IMR-90 (cell line): ENCODE measurements around the gene TENM4. TPM values are rescaled to one million over a fixed set of nuclear protein-coding genes. Genes with fewer than 3 reads are reported as not detected.

Source experiments
- ATAC-seq: fragments of 200-7000 bp; cut with Tn5 transposase; 2 replicates; pipeline ENCODE4 v1.9.1; 2020; ENCODE audit warnings: low read depth, mild to moderate bottlenecking, moderate library complexity
- BruUV-seq: library from RNA; stranded (reverse); fragments of 400-500 nt; replicated peaks from 2 replicates; lab custom pipeline; 2021; lab: Mats Ljungman, UMichigan
- CTCF ChIA-PET: fragments of 300-600 bp; formaldehyde crosslinking; extraction: SDS; loops from one replicate; lab custom pipeline; 2021; ENCODE audit warnings: antibody characterized with exemption; lab: Yijun Ruan, JAX
- POLR2A ChIA-PET: fragments of 300-600 bp; sonication (Branson Sonifier 250); formaldehyde crosslinking; loops from one replicate; lab custom pipeline; 2022; ENCODE audit warnings: antibody characterized with exemption; ENCODE audit not compliant: unreplicated experiment; lab: Charles Lee
- DNase-seq: peaks from one replicate; pipeline ENCODE4 v3.0.0; 2013
- H2AFZ ChIP-seq: replicated peaks from 2 replicates; pipeline ENCODE3; 2013; ENCODE audit warnings: low read length, mild to moderate bottlenecking; ENCODE audit not compliant: poor library complexity
- H2AK5ac ChIP-seq: 2 replicates; pipeline ENCODE4 v1.6.1; 2013; ENCODE audit warnings: low read depth, low read length, inconsistent platforms
- H2AK9ac ChIP-seq: replicated peaks from 2 replicates; pipeline ENCODE3; 2013; ENCODE audit warnings: mild to moderate bottlenecking, low read depth, low read length, moderate library complexity; ENCODE audit not compliant: poor library complexity
- H2BK120ac ChIP-seq: 2 replicates; pipeline ENCODE4 v1.6.1; 2013; ENCODE audit warnings: low read depth, low read length, inconsistent platforms
- H2BK15ac ChIP-seq: 3 replicates; pipeline ENCODE4 v1.6.1; 2013; ENCODE audit warnings: low read depth, low read length, inconsistent platforms
- H2BK20ac ChIP-seq: 2 replicates; pipeline ENCODE4 v1.6.1; 2013; ENCODE audit warnings: low read depth, mild to moderate bottlenecking, inconsistent platforms, low read length, moderate library complexity
- H2BK5ac ChIP-seq: 2 replicates; pipeline ENCODE4 v1.6.1; 2013; ENCODE audit warnings: mild to moderate bottlenecking, low read depth, low read length, inconsistent platforms; ENCODE audit not compliant: poor library complexity, severe bottlenecking
- H3K14ac ChIP-seq: replicated peaks from 2 replicates; pipeline ENCODE4 v1.6.1; 2013; ENCODE audit warnings: low read depth, low read length, inconsistent platforms
- H3K18ac ChIP-seq: 2 replicates; pipeline ENCODE4 v1.6.1; 2013; ENCODE audit warnings: low read depth, low read length, control low read depth
- H3K23ac ChIP-seq: 2 replicates; pipeline ENCODE4 v1.6.1; 2013; ENCODE audit warnings: low read depth, low read length, inconsistent platforms
- H3K27ac ChIP-seq: 2 replicates; pipeline ENCODE4 v1.5.1; 2013; ENCODE audit warnings: mild to moderate bottlenecking, control low read depth, low read length; ENCODE audit not compliant: insufficient read depth
- H3K27me3 ChIP-seq: 2 replicates; pipeline ENCODE4 v1.6.1; 2013; ENCODE audit warnings: low read length; ENCODE audit not compliant: control insufficient read depth, insufficient read depth
- H3K36me3 ChIP-seq: 2 replicates; pipeline ENCODE4 v1.6.1; 2013; ENCODE audit warnings: low read length, mixed read lengths; ENCODE audit not compliant: control insufficient read depth, insufficient read depth
- H3K4ac ChIP-seq: 2 replicates; pipeline ENCODE4 v1.6.1; 2013; ENCODE audit warnings: low read depth, low read length, inconsistent platforms
- H3K4me1 ChIP-seq: 2 replicates; pipeline ENCODE4 v1.6.1; 2013; ENCODE audit warnings: low read length, mixed read lengths; ENCODE audit not compliant: control insufficient read depth, insufficient read depth
- H3K4me2 ChIP-seq: 2 replicates; pipeline ENCODE4 v1.6.1; 2013; ENCODE audit warnings: low read depth, mild to moderate bottlenecking, control low read depth, low read length, moderate library complexity
- H3K4me3 ChIP-seq: 2 replicates; pipeline ENCODE4 v1.5.1; 2013; ENCODE audit warnings: low read depth, mild to moderate bottlenecking, control low read depth, low read length, moderate library complexity; ENCODE audit not compliant: insufficient read depth
- H3K56ac ChIP-seq: 2 replicates; pipeline ENCODE4 v1.6.1; 2013; ENCODE audit warnings: low read length, inconsistent platforms; ENCODE audit not compliant: insufficient read depth; ENCODE audit errors: extremely low read depth
- H3K79me1 ChIP-seq, 2 experiments: 2 replicates each; pipeline ENCODE4 v1.6.1; 2013; ENCODE audit warnings: low read length in 2 of 2, inconsistent platforms in 1 of 2, low read depth in 1 of 2
- H3K9ac ChIP-seq: 2 replicates; pipeline ENCODE4 v1.6.1; 2013; ENCODE audit warnings: low read depth, low read length, control low read depth
- H3K9me1 ChIP-seq: 2 replicates; pipeline ENCODE4 v1.6.1; 2013; ENCODE audit warnings: low read length, inconsistent platforms; ENCODE audit not compliant: insufficient read depth
- H3K9me3 ChIP-seq: 2 replicates; pipeline ENCODE4 v1.6.1; 2013; ENCODE audit warnings: low read length; ENCODE audit not compliant: control insufficient read depth, insufficient read depth
- H4K20me1 ChIP-seq: 2 replicates; pipeline ENCODE4 v1.6.1; 2013; ENCODE audit warnings: low read length, inconsistent platforms; ENCODE audit not compliant: insufficient read depth
- H4K5ac ChIP-seq: 2 replicates; pipeline ENCODE4 v1.6.1; 2013; ENCODE audit warnings: mild to moderate bottlenecking, low read depth, low read length, control low read depth
- H4K8ac ChIP-seq, 2 experiments: 2 replicates each; pipeline ENCODE4 v1.6.1; 2013; ENCODE audit warnings: low read depth in 2 of 2, low read length in 2 of 2, control low read depth in 1 of 2, inconsistent platforms in 1 of 2
- H4K91ac ChIP-seq: 2 replicates; pipeline ENCODE4 v1.6.1; 2013; ENCODE audit warnings: low read depth, low read length, inconsistent platforms; ENCODE audit not compliant: insufficient read depth
- CEBPB ChIP-seq: IDR thresholded peaks from 2 replicates; pipeline ENCODE4 v1.6.1; 2012; ENCODE audit warnings: low read depth, low read length, improper control_type of control experiment
- CHD1 ChIP-seq: IDR thresholded peaks from 2 replicates; pipeline ENCODE4 v1.6.1; 2012; ENCODE audit warnings: low read depth, low read length, improper control_type of control experiment
- FOS ChIP-seq: fragments of 150-350 bp; IDR thresholded peaks from 2 replicates; pipeline ENCODE4 v1.6.1; 2016; ENCODE audit warnings: low read depth, low read length
- NFE2L2 ChIP-seq: fragments of 150-350 bp; IDR thresholded peaks from 2 replicates; pipeline ENCODE4 v1.6.1; 2016; ENCODE audit warnings: low read depth, mild to moderate bottlenecking, low read length
- POLR2A ChIP-seq: IDR thresholded peaks from 2 replicates; pipeline ENCODE4 v1.6.1; 2012; ENCODE audit warnings: mild to moderate bottlenecking, low read depth, low read length
- RFX5 ChIP-seq: IDR thresholded peaks from 2 replicates; pipeline ENCODE4 v1.8.0; 2012; ENCODE audit warnings: low read depth, mild to moderate bottlenecking, low read length, moderate library complexity
- WGBS, 2 experiments: methylation state at CpG; one replicate each; pipeline versions ENCODE4 v1.1.5 to v1.1.7; 2013; ENCODE audit warnings: missing lambda C conversion rate in 2 of 2; ENCODE audit not compliant: insufficient read length in 1 of 2; ENCODE audit errors: extremely low coverage in 2 of 2; 5-methylcytosine and 5-hydroxymethylcytosine counted together
- dilution Hi-C: fragments of 300-500 bp; cut with HindIII; formaldehyde crosslinking; loops from one replicate; pipeline ENCODE4 v1.14.3; 2018; ENCODE audit warnings: low sequenced_read_pairs; ENCODE audit not compliant: unreplicated experiment
- in situ Hi-C: fragments of 300-500 bp; cut with MboI; formaldehyde crosslinking; loops from 3 replicates; pipeline ENCODE4 v1.14.3; 2019; ENCODE audit warnings: low sequenced_read_pairs, inconsistent platforms, mixed read lengths
- intact Hi-C: fragments of 100-400 bp; cut with micrococcal nuclease; formaldehyde crosslinking; loops from 2 replicates; pipeline ENCODE4 v1.10.0; 2022
- polyA plus RNA-seq, 3 experiments: library from polyadenylated mRNA; depleted of rRNA; stranded (reverse); fragments of >200 nt; gene quantifications; 2 replicates each; pipeline ENCODE4 v1.2.3, GENCODE V29; 2012; ENCODE audit warnings: low replicate concordance in 1 of 3
- total RNA-seq: library from RNA; depleted of rRNA; stranded (reverse); fragments of >200 nt; gene quantifications from 2 replicates; pipeline ENCODE4 v1.2.3, GENCODE V29; 2012
- TF ChIP-seq, protein P1 (sequence below): fragments of 150-350 bp; IDR thresholded peaks from 2 replicates; pipeline ENCODE4 v1.6.1; 2016; ENCODE audit warnings: low read depth, mild to moderate bottlenecking, low read length, moderate library complexity, borderline replicate concordance
- TF ChIP-seq, protein P2 (sequence below): fragments of 150-350 bp; IDR thresholded peaks from 2 replicates; pipeline ENCODE4 v1.6.1; 2017; ENCODE audit warnings: mild to moderate bottlenecking, antibody characterized with exemption, low read length, low read depth

The TENM4 gene
- total and polyA plus RNA-seq, 2 of the 4 experiments (the other 2 are of a cell fraction): 7.4 to 9.0 TPM

DNA sequence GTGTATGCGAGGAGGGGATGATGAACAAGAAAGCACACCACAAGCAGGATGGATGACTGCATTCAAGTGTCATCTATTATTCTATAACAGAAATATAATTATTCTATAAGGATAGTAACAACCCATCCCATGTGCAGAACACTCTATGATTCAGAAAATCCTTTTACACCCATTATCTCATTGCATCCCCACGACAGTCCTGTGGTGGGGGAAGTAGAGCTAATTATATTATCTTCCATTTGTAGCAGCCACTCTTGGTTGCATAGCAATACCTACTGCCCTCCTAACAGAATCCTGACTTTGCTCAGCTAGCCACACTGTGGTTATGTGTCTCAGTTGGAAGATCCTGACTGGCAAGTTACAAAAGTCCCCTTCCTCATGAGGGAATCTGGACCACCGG lies 459.7 kb downstream of the TENM4 start:
- no peak overlapping the region for H2BK15ac ChIP-seq
- CTCF ChIA-PET: interaction anchor here (1.8 kb wide), 1 partner anchor 119 kb away, joined by 3 read pairs; no protein-coding TSS in a partner anchor
- H2AFZ ChIP-seq: no peak overlapping the region
- no TSS peak for BruUV-seq
- POLR2A ChIA-PET: interaction anchor here (0.5 kb wide), 1 partner anchor 77 kb away, joined by 3 read pairs; no protein-coding TSS in a partner anchor
- H2AK5ac ChIP-seq: no peak overlapping the region
- no peak overlapping the region for H2BK20ac ChIP-seq
- DNase-seq: no peak
- no peak overlapping the region for H3K4ac ChIP-seq
- H3K4me3 ChIP-seq: no peak overlapping the region
- in situ Hi-C loops (no loop called here), intact Hi-C loops (no loop called here), dilution Hi-C loops (no loop called here)
- no peak overlapping the region for H3K56ac ChIP-seq
- TF ChIP-seq CEBPB: no peak
- TF ChIP-seq CHD1: no peak
- TF ChIP-seq, protein P1, sequence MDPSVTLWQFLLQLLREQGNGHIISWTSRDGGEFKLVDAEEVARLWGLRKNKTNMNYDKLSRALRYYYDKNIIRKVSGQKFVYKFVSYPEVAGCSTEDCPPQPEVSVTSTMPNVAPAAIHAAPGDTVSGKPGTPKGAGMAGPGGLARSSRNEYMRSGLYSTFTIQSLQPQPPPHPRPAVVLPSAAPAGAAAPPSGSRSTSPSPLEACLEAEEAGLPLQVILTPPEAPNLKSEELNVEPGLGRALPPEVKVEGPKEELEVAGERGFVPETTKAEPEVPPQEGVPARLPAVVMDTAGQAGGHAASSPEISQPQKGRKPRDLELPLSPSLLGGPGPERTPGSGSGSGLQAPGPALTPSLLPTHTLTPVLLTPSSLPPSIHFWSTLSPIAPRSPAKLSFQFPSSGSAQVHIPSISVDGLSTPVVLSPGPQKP: no peak
- no peak for TF ChIP-seq NFE2L2
- TF ChIP-seq RFX5: no peak
- no peak for TF ChIP-seq FOS
- TF ChIP-seq, protein P2, sequence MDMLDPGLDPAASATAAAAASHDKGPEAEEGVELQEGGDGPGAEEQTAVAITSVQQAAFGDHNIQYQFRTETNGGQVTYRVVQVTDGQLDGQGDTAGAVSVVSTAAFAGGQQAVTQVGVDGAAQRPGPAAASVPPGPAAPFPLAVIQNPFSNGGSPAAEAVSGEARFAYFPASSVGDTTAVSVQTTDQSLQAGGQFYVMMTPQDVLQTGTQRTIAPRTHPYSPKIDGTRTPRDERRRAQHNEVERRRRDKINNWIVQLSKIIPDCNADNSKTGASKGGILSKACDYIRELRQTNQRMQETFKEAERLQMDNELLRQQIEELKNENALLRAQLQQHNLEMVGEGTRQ: no peak
- no peak for TF ChIP-seq POLR2A
- H3K4me1 ChIP-seq: no peaks in the 10 kb centered on the region
- no peak overlapping the region for H3K18ac ChIP-seq
- H3K23ac ChIP-seq: no peak overlapping the region
- no peak overlapping the region for H4K91ac ChIP-seq
- H2BK120ac ChIP-seq: no peak overlapping the region
- H3K9me3 ChIP-seq: no peaks in the 10 kb centered on the region
- H2BK5ac ChIP-seq: no peak overlapping the region
- no peak overlapping the region for H4K8ac ChIP-seq
- no peaks in the 10 kb centered on the region for H4K20me1 ChIP-seq
- H3K27me3 ChIP-seq: no peaks in the 10 kb centered on the region; the same call in 1 of the 2 replicates
- H3K9me1 ChIP-seq: no peaks in the 10 kb centered on the region
- H3K79me1 ChIP-seq: no peaks in the 10 kb centered on the region
- H3K4me2 ChIP-seq: no peak overlapping the region
- H3K9ac ChIP-seq: no peak overlapping the region
- ATAC-seq: no peak
- 100% methylated on average over 1 of the region's 3 CpGs; no CpG with 5 or more reads in 1 of the 2 experiments for WGBS, 2 experiments
- H4K5ac ChIP-seq: no peak overlapping the region
- no peak overlapping the region for H2AK9ac ChIP-seq
- no peak overlapping the region for H3K27ac ChIP-seq
- H3K14ac ChIP-seq: no peak overlapping the region; the same call in 1 of the 2 replicates
- no peaks in the 10 kb centered on the region for H3K36me3 ChIP-seq
